GM21786 (cell line): ENCODE results near the gene BTBD3.
A peak's percentile ranks its signal among the peaks of the same experiment; 100 is the strongest.

ENCODE experiments used
- ATAC-seq: cut with Tn5 transposase; IDR thresholded peaks from one replicate; pipeline ENCODE4 v1.9.1; 2021; ENCODE audit not compliant: unreplicated experiment

The BTBD3 gene

DNA sequence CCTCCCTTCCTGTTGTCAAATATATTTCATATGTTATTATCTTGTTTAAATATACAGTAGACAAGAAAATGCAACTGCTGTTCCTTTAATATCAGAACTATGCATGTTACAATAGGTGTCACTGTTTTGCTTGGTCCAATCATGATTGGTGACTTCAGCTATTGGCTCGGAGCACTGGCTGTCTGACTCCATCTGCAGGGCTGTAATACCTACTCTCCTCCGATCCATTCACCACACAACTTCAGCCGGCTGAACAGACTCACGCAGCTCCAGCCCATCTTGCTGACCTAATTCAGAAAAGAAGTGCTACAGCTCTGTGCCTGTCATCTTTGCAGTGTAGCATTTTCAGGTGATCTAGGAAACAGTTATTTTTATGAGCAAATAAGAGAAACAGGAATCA, at the start of gene BTBD3:
BTBD3 (plus strand) TSS at position 231 of the 400 bp plus-strand sequence. CDS start 383 bp downstream, outside the sequence.
- ATAC-seq, result peak; percentile 92

DNA sequence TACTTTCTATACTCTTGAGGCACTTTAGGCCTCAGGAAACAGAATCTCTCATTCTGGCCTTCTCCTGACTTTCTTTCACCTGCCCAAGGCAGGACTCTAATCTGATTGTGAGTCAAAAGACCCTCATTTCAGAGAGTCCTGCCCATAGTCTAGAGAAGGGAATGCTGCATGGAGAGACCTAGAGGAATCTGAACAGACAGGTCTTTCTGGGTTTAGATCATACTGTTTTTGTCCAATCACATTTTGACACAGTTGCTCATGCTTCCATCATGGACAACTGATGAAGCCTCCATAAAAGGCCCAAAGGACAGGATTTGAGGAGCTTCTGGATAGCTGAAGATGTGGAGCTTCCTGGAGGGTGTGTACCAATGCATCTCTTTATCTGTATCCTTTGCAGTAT, 48.1 kb upstream of the BTBD3 start:
- no peak for ATAC-seq

DNA sequence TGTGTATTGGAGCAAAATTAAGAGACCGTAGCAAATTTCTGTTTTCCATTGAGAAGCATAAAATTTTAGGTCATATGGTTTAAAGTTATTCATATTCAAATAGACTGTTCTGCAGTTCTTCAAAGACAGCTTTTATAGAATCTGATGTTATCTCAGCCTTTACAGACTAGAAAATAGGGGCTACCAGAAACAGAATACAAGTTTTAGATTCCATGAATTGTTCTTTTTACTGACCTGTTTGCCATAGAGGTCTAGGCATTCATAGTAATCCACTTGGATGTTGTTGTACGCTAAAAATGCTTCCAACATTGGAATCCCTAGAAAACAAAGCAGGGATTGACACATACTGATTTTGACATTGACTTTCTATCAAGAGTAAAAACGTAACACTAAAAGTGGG, 47.3 kb upstream of the BTBD3 start:
- no peak for ATAC-seq

DNA sequence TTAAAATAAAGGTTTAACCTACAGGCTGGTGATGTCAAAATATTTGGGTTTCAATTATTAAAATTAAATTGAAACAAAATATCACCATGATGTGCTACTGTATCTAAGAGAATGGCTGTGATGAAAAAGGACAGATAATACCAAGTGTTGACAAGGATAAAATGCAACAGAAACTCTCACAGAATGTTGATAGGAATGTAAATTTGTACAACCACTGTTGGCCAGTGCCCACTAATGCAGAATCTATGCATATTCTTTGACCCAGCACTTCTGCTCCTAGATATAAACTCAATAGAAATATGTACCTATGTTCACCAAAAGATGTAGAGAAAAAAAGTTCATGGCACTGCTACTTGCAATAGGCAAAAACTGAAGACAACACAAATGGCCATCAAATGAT, 41.1 kb upstream of the BTBD3 start:
- ATAC-seq, result no peak

DNA sequence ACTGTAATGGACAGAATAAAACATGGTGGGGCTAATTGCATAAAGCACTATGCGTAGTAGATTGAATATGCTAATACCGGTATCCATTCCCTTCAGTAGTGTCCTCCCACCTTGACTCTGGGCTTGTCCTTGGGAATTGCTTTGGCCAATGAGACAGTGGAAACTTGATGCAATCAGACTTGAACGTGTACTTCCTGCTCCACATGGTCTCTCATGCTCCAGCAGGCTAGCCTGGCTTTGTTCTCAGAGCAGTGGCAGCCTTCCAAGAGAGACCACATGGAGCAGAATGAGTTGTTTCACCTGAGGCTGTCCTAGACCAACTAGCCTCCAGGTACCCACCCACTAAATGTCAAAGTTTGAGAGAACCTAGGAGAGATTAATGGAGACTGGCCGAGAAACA, 37.0 kb upstream of the BTBD3 start:
- no peak for ATAC-seq

DNA sequence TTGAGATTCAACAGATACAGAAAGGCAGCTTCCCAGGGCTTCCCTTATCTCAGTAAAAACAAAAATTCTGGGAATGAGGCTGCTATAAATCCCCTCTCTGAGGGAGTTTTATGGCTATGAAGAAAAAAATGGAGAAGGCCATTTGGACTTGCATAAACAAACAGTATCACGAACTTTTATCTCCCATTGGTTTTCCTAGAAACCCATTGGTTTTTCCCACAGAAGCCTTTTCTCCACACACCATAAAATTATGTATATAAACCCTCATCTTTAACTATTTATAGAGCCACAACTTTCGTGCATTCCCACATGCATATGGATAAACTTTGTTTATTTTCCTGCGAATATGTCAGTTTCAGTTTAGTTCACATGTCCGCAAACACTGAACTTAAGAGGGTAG, 36.2 kb upstream of the BTBD3 start:
- ATAC-seq, result no peak

DNA sequence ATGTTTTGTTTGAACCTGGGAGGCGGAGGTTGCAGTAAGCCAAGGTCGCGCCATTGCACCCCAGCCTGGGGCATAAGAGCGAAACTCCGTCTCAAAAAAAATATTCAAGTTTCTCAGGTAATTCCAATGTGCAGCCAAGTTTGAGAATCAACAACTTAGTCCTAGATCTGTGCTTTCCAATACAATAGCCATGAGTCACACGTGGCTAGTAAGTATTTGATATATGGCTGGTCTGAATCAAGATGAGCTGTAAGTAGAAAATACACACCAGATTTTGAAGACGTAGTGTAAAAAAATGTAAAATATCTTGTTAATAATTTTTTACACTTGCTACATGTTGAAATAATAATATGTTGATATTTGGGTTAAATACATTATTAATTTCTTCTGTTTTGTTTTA, 35.0 kb upstream of the BTBD3 start:
- no peak for ATAC-seq

DNA sequence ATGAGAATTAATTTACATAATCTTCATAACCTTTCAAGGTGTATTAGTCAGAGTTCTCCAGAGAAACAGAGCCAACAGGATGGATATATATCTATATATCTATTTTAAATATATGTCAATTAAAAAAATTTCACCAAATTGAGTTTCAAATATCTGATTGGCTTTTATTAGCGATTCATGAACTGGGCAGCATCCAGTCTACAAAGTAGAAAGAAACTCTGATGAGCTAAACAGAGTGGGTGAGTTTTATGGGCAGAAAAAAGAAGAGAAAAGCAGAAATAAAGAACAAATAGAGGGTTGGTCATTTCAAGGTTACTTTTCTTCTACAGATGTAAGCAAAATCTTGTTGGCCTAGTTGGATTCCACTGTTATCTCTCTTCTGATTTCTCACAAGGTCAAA, 29.0 kb upstream of the BTBD3 start:
- no peak for ATAC-seq

DNA sequence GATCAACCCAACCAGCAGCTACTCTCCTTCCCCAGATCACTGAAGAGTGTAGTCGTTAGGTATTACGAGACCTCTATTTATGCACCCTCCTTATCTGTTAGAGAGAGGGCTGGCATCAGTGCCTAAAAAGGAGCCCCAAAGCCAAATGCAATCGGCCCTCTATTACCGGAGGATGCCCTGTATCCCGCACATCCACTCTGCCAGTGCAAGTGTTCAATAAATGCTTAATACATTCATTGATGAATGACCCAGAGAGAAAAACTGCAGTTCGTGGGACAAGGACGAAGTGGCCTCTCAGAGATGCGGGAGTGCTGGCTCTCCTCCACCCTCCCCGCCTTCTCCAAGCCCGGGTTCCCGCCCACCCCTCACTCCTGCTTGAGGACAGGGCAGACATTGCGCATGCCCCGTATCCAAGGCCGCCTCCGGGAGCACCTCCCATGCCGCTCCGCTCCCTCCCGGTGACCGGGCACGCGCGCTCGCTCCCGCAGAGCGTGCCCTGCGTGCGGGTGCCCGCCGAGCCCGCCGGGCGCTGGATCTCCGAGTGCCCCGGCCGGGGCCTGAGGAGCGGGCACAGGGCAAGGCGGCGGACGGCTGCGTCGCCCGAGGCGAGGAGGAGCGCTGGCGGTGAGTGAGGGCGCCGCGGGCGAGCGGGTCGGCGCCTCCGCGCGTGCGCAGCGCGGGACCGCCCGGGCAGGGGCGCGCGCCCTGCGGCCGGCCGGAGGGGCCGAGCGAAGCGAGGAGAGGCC, 27.2 kb upstream of the BTBD3 start:
- ATAC-seq, result peak; percentile 58

DNA sequence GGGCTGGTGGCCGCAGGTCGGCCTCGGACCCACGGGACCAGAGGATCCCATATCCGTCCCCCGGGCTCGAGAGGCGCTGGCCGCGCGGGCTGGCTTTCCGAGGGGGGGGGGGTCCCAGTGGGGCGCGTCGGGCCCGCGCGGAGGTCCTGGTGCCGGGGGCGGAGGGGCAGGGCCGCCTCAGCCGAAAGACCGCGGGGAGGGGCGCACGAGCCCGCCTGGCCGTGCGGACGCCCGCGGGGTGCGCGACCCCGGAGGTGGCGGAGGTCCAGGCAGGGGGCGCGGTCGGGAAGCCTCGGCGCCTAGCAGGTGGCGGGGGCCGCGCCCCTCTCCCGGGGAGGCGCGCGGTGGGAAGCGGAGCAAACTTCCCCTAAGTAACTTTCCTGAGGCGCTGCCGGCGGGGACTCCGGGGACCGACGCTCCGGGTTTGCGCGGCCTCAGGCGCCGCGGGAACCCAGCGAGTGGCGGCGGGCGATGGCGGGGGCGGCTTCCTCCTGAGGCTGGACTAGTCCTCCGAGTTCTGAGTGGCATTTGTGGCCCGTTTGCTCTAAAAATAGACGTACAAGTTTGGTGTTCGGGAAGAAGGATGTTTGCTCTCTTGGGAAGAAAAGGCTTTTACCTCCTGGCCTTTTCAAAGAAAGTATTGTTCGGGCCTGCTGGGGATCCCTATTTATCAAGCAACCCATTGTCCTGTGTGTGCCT, 26.5 kb upstream of the BTBD3 start:
- ATAC-seq, result peak; percentile 26

DNA sequence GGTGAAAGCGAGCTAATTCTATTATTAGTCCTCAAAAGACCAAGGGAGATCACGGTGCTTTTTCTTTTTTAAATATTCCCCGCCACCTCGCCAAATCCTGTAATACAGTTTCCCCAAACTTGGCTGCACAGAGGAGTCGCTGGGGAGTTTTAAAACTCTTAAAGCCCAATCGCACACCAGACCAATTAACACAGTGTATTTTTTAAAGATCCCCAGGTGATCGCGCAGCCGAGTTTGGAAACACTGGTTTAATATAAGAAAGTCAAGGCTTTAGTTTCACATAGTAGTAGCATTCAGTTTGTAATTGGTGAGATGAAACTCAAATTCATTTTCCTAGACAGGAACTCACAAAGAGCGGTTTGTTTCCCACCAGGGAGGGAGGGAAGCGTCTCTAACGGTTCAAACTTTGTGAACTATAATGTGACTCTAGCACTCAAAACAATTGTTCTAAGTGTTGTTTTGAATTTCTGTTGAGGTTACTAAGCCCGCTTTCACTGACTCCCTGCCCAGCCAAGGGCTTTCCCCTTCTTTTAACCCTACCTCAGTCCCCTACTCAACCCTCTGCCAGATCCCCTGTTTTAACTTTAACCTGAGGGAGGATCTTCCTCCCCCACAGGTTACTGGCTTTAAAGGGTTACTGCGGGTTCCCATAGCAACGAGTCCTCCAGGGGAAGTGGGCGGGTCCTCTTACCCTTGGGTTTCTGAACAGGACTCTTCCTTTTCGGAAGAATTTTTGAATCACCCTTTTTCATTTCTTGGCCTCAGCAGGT, 25.7 kb upstream of the BTBD3 start:
- peak; percentile 66 for ATAC-seq

DNA sequence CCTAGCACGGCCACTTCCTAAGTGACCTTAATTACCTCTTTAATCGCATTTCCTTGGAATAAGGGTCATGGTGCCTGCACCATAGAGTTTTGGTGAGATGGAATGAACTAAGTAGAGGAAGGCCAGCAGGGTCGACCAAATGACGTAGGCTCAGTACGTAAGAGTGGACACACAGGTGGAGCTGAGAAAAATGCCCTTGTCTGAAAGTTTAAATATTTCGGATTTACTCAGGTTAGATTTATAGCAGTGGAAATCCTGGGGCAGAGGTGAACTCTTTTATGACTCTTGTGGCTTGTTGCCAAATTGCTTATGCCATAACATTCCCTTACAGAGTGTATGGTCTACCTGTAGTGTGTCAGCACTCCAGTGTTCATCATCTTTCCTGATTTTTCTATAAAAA, 23.6 kb upstream of the BTBD3 start:
- ATAC-seq, result no peak

DNA sequence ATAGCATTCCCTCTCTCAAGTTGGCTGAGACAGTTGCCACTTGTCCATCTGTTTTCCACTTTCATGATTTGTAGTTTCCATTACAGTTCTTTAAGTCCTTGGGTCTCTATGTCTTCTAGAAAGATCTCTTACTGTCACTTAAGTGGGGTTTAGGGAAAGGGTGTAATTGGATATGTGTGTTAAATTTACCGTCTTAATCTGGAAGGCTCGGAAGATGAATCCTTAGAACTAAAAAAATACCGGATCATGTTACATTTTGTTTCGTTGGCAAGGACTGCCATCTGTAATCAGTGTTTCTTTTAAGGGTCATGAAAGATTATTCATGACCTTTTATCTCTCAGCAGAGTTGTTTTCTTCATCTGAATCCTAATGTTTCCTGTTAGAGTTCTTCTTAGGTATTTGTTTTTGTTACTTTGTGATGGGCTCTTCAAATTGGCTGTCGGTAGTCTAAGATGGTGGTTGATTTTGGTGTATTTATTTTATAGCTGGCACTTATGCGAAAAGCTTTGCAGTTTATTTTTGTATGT, 21.8 kb upstream of the BTBD3 start:
- no peak for ATAC-seq

DNA sequence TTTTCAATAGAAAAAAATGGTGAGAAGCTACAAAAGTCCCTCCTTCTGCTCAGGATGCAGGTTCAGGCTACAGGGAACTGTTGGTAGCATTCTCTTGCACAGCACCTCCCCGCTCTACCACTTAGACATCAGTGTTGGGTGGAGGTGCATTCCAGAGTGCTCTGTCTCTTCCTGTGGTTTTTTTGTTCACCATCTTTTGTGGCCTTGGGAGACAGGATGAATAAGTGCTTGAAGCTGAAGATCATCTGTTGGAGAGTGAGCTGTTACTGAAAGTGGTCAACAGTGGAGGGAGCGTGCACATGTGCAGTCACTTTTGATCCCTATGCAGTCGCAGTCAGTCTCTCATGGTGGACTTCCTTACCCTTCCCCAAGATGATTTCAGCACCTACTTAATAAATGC, 16.6 kb upstream of the BTBD3 start:
- ATAC-seq, result no peak

DNA sequence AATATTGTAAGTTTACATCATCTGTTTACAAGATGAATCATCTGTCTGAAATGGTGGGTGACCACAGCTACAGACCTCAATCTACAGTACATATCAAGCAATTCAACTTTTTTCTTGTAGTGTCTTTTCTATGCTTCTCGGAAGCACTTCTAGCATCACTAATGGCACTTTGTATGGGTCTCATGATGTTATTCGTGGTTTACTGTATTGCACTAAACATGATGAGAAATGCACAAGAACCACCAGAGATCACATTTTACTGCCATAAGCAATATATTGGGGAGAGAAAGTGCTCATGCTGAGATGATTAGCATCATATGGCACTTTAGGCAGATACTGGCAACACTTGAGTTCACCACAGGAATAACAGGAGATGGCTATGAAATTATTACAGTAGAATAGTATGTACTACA, 15.4 kb upstream of the BTBD3 start:
- ATAC-seq, result no peak

DNA sequence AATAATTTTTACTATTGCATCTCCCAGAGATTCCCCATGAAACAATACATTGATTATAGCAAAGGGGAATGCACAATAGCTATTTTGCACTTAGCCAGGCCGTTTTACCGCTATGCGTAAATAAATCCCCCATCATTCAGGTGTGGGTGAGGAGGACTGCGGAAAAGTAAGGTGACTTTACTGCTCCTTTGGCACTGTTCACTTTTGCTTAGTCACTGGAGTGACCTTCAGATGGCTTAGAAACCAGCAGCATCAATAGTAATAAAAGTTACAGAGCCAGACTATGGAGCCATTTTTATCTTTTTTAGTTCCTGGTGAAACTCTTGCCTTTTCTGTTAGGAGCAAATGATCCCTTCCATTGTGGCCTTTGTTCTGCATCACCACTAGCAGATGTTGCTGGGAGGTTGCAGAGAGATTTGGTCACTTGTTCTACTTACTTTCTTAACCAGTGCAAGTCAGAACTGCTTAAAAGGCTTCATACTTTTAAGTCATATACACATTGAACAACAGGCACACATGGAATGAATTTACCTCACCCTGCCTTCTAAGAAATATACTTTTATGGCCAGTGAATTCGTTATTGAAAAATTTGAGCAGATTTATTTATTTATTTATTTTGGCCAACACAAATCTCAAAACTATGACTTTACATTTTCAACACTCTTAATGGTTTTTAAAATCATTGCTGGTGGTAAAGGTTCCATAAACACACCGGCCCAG, 12.1 kb upstream of the BTBD3 start:
- no peak for ATAC-seq

DNA sequence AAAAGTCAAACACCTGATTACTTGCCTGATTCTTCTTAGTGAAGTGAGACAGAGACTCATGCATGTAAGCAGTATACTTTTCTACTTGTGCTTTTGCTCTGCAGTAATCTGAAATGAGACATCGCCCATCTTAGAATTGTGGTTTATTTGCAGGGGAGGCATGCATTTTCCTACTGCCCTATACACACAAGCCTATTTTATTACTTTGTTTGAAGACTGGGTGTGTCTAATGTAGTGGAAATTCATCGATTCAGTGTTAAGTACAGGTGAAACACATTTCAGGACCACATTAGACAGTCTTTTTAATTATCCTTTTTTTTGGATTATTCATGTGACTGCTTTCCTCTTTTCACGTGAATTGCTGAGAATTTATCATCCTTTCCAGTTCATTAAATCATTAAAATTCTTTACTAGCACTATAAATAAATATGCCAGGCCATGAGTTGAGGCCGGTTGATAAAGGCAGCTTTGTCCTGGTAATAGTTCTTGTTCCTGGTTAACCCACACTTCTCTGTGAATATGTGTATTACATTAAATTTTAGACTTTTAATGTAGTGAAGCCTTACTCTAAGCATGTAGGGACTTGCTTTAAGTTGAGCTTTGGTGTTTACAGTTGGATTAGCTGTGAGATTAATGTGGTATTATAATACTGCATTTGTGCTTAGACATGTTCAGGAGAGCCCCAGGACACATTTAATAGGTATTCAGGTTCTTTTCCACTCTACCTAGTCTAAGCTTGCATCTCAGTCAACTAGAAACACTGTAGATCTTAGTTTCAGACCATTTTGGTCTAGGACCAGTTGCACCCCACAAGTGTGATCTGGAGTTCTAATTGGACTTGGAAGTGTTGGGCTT, 10.8 kb upstream of the BTBD3 start:
- no peak for ATAC-seq

DNA sequence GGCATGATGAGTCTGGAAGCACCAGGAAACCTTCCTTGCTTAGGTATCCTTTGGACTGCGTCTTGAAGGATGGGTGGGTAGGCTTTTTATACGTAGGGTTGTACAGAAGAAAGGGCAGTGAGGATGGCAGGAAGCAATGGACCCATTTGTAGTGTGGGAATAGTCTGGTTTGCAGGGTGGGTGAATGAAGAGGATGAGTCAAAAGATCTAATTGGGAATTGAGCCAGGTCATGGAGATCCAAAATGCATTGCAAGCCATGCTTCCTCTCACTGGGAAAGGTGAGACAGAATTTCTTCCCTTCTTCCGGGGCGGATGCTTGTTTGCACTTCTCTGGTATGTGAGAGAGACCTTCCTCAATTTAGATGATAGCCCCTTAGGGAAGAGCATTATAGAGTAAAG, 10.1 kb upstream of the BTBD3 start:
- ATAC-seq, result no peak

DNA sequence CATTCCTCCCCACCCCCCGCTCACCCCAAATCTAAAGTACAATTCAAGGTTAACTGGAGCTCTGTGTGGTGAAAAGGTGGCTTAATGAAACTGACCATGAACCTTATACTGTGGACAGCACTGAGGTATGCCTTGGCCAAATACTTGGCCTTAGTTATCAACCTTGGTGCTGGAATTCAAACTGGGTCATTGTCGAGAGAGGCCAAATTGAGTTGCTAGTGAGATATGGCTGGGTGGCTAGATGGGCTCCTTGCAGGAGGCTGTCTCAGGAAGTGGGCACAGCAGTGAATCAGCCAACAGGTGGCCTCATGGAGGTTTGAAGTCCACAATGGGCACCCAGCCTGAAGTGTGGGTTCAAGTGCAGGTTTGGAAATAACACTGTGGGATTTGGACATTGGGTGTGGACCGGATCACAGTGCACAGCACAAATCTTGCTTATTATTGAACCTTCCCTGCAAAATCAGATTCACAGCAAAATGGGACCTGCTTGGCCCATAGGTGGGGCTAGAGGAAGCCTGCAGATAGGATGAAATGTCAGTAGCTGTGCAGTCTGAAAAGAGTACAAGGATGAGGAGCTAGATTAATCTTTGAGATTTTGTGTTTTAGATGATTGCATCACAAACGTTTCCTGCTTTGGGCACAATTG, 5.6 kb upstream of the BTBD3 start:
- peak; percentile 59 for ATAC-seq
